Muscle of leg (tissue), 11 donors: Measurements from ENCODE around the gene METTL15. TPM values are rescaled to one million over a fixed set of nuclear protein-coding genes. Genes with fewer than 3 reads are reported as not detected.
"Not testable (repeated sequence)": the region's sequence is repeated elsewhere in the genome, so short reads cannot be mapped to it uniquely, and the experiment has no call there.

Experiments
- DNase-seq: peaks from one replicate; pipeline ENCODE4 v3.0.0; 2013
- H3K27ac ChIP-seq: one replicate; pipeline ENCODE4 v1.5.1; 2013; ENCODE audit warnings: mild to moderate bottlenecking, low read length, control low read depth
- H3K27me3 ChIP-seq: one replicate; pipeline ENCODE4 v1.6.1; 2013; ENCODE audit warnings: low read length; ENCODE audit not compliant: control insufficient read depth, insufficient read depth
- H3K36me3 ChIP-seq: one replicate; pipeline ENCODE4 v1.6.1; 2013; ENCODE audit warnings: low read length; ENCODE audit not compliant: control insufficient read depth, insufficient read depth
- H3K4me1 ChIP-seq: one replicate; pipeline ENCODE4 v1.6.1; 2013; ENCODE audit warnings: low read length; ENCODE audit not compliant: control insufficient read depth, insufficient read depth
- H3K4me3 ChIP-seq: one replicate; pipeline ENCODE4 v1.5.1; 2013; ENCODE audit warnings: low read length, control low read depth
- H3K9me3 ChIP-seq: replicated peaks from 2 replicates; pipeline ENCODE4 v1.6.1; 2013; ENCODE audit warnings: low read depth, low read length; ENCODE audit not compliant: control insufficient read depth
- WGBS: methylation state at CpG from one replicate; pipeline ENCODE4 v1.1.5; 2013; ENCODE audit warnings: missing lambda C conversion rate; ENCODE audit not compliant: insufficient coverage; 5-methylcytosine and 5-hydroxymethylcytosine counted together
- polyA plus RNA-seq, 8 donors: library from polyadenylated mRNA; unstranded; fragments of 120-200 nt; gene quantifications; one replicate each; pipeline versions ENCODE4 v1.2.1 to v1.2.3, GENCODE V29; 2013; ENCODE audit warnings: inconsistent platforms in 1 of 8, low replicate concordance in 1 of 8; ENCODE audit not compliant: insufficient read length in 8 of 8, insufficient read depth in 1 of 8
- total RNA-seq: library from RNA; stranded (reverse); fragments of 120-200 nt; gene quantifications from one replicate; pipeline ENCODE4 v1.2.4, GENCODE V29; 2013

The METTL15 gene
- total and polyA plus RNA-seq, 9 donors = 9.5 to 14.6 (median 11.4) TPM

DNA sequence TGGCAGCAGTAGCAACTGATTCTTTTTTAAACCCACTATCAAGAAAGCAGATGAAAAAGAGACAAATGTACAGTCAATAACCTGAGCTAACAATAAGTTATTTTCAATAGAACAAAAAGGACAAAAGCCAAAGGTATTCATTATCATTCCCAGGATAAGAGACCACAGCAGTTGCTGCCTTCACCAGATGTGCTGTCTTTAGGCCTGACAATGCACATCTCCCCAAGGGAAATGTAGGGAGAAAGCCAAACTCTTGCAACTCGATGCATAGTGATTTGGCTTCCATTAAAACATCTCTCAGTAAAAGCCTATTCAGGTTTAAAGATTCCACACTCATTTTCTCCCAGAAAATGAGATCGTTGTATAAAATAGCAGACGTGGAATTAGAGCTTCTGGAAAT lies 210.7 kb downstream of the METTL15 start:
- H3K27ac ChIP-seq = peak overlapping the region; percentile 17
- no peaks in the 10 kb centered on the region for H3K36me3 ChIP-seq
- no peaks in the 10 kb centered on the region for H3K27me3 ChIP-seq
- WGBS = no CpG with 5 or more reads among the region's 3 CpGs
- no peaks in the 10 kb centered on the region for H3K9me3 ChIP-seq
- DNase-seq = peak; percentile 84
- no peaks in the 10 kb centered on the region for H3K4me1 ChIP-seq
- H3K4me3 ChIP-seq = no peak overlapping the region

DNA sequence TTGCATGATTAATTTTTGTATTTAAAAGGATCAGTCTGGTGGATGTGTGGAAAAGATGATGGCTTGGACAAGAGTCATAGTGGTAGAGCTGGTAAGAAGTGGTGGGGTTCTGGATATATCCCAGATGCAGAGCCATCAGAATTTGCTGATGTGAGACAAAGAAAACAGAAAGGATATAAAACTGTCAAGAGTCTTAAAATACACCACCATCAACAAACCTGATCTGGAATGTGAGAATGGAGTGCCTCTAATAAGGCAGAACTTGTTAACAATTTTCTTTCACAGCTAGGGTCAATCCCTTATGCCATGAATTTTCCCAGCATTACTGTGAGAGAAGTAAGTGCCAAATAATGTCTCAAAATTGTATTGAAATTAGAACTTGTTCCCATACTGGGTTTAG lies 215.4 kb downstream of the METTL15 start:
- H3K9me3 ChIP-seq = no peaks in the 10 kb centered on the region
- H3K4me1 ChIP-seq = no peaks in the 10 kb centered on the region
- no peak overlapping the region for H3K27ac ChIP-seq
- H3K4me3 ChIP-seq = no peak overlapping the region
- H3K36me3 ChIP-seq = no peaks in the 10 kb centered on the region
- H3K27me3 ChIP-seq = no peaks in the 10 kb centered on the region
- no peak for DNase-seq

DNA sequence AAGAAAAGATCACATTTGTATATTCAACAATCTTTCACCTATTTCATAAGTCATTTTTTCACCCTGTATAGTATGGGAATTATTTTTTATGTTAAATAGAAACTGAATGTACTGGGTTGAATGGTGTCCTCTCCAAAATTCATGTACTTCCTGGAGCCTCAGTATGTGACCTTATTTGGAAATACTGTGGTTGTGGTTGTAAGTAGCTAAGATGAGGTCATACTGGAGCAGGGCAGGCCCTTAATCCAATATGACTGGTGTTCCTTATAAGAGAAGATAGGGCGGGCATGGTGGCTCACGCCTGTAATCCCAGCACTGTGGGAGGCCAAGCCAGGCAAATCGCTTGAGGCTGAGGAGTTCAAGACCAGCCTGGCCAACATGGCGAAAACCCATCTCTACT lies 224.2 kb downstream of the METTL15 start:
- H3K9me3 ChIP-seq, H3K27me3 ChIP-seq, H3K36me3 ChIP-seq, H3K4me3 ChIP-seq, DNase-seq, H3K27ac ChIP-seq, H3K4me1 ChIP-seq: not testable (repeated sequence)
- WGBS = no CpG with 5 or more reads among the region's 4 CpGs

DNA sequence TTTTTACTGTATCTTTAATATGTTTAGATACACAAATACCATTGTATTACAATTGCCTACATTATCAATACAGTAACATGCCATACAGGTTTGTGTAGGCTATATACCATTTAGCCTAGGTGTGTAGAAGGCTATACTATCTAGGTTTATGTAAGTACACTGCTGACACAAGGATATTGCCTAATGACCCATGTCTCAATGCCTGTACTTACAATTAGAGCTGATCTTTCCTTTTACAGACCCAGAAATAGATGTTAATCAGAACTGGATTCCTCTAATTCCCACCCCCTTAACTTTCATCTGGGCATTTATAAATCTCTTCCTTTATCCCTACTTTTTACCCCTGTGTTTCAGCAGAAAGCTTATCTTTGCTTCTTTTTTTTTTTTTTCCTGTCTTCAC lies 229.5 kb downstream of the METTL15 start:
- DNase-seq = no peak
- no peaks in the 10 kb centered on the region for H3K4me1 ChIP-seq
- H3K27ac ChIP-seq = no peak overlapping the region
- H3K9me3 ChIP-seq = peaks cover 9% of the 10 kb centered on the region
- no peaks in the 10 kb centered on the region for H3K36me3 ChIP-seq
- H3K27me3 ChIP-seq = no peaks in the 10 kb centered on the region
- H3K4me3 ChIP-seq = no peak overlapping the region

DNA sequence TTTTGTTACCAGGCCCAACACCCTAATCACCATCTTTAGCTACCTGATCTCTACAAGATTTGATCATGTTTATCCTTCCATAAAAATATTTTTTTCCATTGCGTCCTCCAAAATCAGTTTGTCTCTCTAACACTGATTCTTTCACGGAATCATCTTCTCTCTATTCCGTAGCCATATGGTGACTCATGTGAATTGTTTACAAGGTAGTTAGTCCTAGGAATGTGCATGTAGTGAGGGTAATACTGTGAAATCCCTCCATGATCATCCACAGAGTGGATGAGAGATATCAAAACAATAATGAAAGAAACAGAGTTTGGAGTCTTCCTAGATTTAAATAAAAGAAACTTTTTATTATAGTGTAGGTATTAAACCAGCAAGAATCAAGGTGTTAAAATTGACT lies 230.2 kb downstream of the METTL15 start:
- no CpG with 5 or more reads among the region's 3 CpGs for WGBS
- Histone ChIP-seq H3K9me3 (peaks cover 9% of the 10 kb centered on the region), H3K4me1 (no peaks in the 10 kb centered on the region), H3K27me3 (no peaks in the 10 kb centered on the region), H3K4me3 (no peak overlapping the region), H3K36me3 (no peaks in the 10 kb centered on the region), H3K27ac (no peak overlapping the region)
- DNase-seq = no peak

DNA sequence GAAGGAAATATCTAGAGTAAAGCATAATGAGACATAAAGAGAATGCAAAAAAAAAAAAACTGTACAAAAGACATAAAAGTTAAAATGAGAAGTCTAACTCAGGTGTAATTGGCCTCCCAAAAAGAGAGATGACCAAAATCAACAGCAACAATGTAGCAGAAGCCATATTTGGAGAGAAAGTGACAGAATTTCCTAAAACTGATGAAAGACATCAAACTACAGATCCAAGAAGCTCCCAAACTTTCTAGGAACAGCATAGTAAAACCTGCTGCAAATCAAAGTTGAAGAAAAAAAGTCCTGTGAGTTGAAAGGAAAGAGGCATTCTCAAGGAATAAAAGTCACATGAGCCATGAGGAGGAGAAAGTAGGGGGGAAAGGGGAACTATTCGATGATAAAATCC lies 231.3 kb downstream of the METTL15 start:
- Histone ChIP-seq H3K27me3 (no peaks in the 10 kb centered on the region), H3K27ac (no peak overlapping the region), H3K36me3 (no peaks in the 10 kb centered on the region), H3K4me3 (no peak overlapping the region), H3K4me1 (no peaks in the 10 kb centered on the region), H3K9me3 (peaks cover 9% of the 10 kb centered on the region)
- no peak for DNase-seq
- 100% methylated on average over 1 of the region's 1 CpG for WGBS

DNA sequence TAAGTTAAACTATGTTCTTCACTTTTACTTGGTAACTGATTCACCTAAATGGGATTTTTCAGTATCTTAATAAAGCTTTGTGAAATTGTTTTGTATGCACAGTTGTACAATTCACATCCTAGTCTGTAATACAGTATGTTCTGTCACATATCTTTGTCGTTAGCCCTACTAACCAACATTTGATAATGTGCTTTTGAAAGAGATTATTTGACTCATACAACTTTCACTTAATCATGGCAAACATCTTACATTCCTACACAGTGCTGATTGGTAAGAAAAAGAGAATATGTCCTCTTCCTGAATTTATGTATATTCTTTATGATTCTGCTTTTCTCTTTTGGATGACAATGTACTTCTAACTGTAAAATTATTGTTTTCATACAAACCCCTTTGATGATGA lies 234.5 kb downstream of the METTL15 start:
- peaks cover 9% of the 10 kb centered on the region for H3K9me3 ChIP-seq
- no CpG with 5 or more reads among the region's 1 CpG for WGBS

DNA sequence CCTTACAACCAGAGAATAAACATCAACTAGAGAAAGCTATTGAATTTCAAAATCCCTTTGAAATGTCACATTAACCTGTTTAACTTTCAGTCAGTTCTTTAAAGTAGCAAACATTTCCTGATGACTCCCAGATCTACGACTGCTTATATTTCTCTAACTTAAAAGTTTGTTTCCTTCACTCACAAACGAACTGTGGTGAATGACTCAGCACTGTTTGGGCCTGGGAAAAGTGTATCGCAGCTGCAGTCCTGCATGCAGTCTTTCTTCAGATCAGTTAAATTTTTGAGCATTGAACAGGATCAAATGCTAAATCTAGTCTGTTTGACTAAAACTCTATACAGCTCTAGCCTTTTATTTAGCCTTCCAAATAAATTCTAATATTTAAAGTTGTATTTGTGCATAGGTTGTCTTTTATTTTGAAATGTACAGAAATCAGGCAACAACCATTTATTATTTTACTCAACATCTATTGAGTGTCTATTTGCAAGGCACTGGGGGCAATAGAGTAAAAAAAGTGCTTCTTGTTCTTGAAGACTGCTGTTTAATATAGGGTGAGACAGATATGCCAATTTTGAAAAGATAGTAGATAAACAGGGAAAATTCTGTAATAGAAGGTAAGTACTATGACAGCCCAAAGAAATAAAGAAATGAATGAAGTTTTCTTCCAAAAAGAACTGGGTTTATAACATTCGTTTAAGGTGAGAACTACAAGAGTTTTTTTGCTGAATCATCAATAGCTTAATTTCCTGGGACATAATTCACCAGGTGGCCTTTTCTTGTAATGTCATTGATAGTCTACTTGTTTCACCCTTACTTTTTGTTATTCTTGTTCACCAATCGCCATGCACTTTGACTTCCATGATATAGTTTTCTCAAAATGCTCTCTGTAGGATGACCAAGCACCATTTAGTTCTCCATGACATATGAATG lies 235.4 kb downstream of the METTL15 start:
- no peak overlapping the region for H3K27ac ChIP-seq
- H3K4me3 ChIP-seq = no peak overlapping the region
- H3K36me3 ChIP-seq = no peaks in the 10 kb centered on the region
- no CpG with 5 or more reads among the region's 5 CpGs for WGBS
- H3K4me1 ChIP-seq = no peaks in the 10 kb centered on the region
- DNase-seq = peak; percentile 3
- peaks cover 9% of the 10 kb centered on the region for H3K9me3 ChIP-seq
- no peaks in the 10 kb centered on the region for H3K27me3 ChIP-seq

More for the DNA sequence above, 234.5 kb downstream of the METTL15 start:
- no peak for DNase-seq
- no peaks in the 10 kb centered on the region for H3K27me3 ChIP-seq
- no peak overlapping the region for H3K4me3 ChIP-seq
- H3K27ac ChIP-seq = no peak overlapping the region
- no peaks in the 10 kb centered on the region for H3K4me1 ChIP-seq
- no peaks in the 10 kb centered on the region for H3K36me3 ChIP-seq

DNA sequence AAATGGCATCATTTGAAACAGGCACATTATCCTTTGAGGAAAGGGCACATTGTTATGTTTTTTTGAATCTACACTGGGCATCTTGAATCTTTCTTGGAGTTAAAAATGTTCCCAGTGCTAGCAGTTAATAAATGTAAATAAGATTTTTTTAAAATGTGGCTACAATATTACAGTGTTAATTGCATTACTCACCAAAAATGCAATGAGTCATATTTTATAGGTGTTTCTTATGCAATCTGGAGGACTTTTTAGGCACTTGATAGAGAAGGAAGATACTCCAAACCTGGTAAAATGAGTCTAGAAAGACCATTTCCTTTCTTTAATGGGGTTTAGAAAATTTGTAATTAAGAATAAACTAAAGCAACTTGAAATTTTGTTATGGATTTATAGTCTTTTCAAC lies 238.0 kb downstream of the METTL15 start:
- Histone ChIP-seq H3K9me3 (no peaks in the 10 kb centered on the region), H3K36me3 (no peaks in the 10 kb centered on the region)
- DNase-seq = no peak

DNA sequence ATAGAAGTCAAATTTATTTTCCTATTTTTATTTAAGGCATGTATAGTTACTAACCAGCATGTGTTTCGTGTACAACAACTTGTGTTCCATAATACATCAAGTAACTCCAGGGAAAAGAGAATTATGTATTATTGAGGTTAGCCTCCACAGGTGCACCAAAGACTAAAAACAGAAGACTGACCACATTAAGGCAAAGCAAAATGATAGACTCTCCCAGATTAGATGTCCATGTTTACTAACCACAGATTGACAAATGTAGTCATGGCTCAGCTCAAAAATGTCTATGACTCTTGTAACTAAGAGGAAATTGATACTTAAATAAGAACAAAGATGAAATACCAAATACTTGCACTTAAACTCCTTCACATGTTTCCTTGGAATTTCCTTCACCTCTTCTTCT lies 238.5 kb downstream of the METTL15 start:
- Histone ChIP-seq H3K36me3 (no peaks in the 10 kb centered on the region), H3K4me3 (no peak overlapping the region), H3K27me3 (no peaks in the 10 kb centered on the region), H3K27ac (no peak overlapping the region), H3K9me3 (no peaks in the 10 kb centered on the region), H3K4me1 (no peaks in the 10 kb centered on the region)
- no peak for DNase-seq
- WGBS = no CpG with 5 or more reads among the region's 1 CpG

More for the DNA sequence above, 238.0 kb downstream of the METTL15 start:
- Histone ChIP-seq H3K27me3 (no peaks in the 10 kb centered on the region), H3K27ac (no peak overlapping the region), H3K4me3 (no peak overlapping the region), H3K4me1 (no peaks in the 10 kb centered on the region)

DNA sequence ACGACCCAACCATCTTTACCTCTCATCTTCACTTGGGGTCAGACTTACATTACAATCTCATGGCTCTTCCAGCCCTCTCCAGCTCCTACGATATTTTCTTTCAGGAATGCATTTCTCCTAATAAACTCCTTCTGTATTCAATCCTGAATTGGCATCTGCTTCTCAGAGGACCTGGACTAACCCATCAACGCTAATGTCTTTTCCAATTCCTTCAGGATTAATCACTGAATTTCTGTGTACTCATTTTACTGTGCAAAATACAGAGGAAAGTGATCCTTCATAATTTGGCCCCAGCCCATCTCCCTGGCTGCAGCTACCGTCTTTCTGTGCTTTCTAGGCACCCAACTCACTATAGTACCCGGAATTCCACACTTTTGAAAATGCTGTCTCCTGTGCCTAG lies 239.2 kb downstream of the METTL15 start:
- DNase-seq = no peak
- Histone ChIP-seq H3K36me3 (no peaks in the 10 kb centered on the region), H3K4me3 (no peak overlapping the region), H3K27me3 (no peaks in the 10 kb centered on the region), H3K9me3 (no peaks in the 10 kb centered on the region), H3K27ac (no peak overlapping the region), H3K4me1 (no peaks in the 10 kb centered on the region)
- 56% methylated on average over 3 of the region's 5 CpGs for WGBS
